PC-3 (cell line): ENCODE results near the gene ZDHHC8. TPM values are rescaled to one million over a fixed set of nuclear protein-coding genes. Genes with fewer than 3 reads are reported as not detected.

Source experiments
- ATAC-seq: fragments of 200-7000 bp; cut with Tn5 transposase; 2 replicates; pipeline ENCODE4 v1.9.1; 2020; ENCODE audit warnings: mild to moderate bottlenecking, moderate library complexity
- BruUV-seq: library from RNA; stranded (reverse); fragments of 400-500 nt; replicated peaks from 2 replicates; lab custom pipeline; 2021; lab: Mats Ljungman, UMichigan
- CTCF ChIA-PET: fragments of 300-600 bp; sonication (Branson Sonifier 250); formaldehyde crosslinking; loops from one replicate; lab custom pipeline; 2022; ENCODE audit warnings: antibody characterized with exemption; lab: Charles Lee
- POLR2A ChIA-PET: fragments of 300-600 bp; sonication (Branson Sonifier 250); formaldehyde crosslinking; loops from one replicate; lab custom pipeline; 2022; ENCODE audit warnings: antibody characterized with exemption; ENCODE audit not compliant: unreplicated experiment; lab: Charles Lee
- DNase-seq: peaks from one replicate; pipeline ENCODE4 v3.0.0-alpha.2; 2015
- H2AFZ ChIP-seq: fragments of 300-600 bp; sonication (generic); 2 replicates; pipeline ENCODE4 v1.6.0; 2016; ENCODE audit warnings: antibody characterized with exemption, low read length
- H3F3A ChIP-seq: fragments of 300-600 bp; sonication (generic); one replicate; pipeline ENCODE4 v1.6.0; 2017; ENCODE audit warnings: antibody characterized with exemption, low read length, control low read depth, mild to moderate bottlenecking; ENCODE audit not compliant: unreplicated experiment
- H3K27ac ChIP-seq: fragments of 300-600 bp; sonication (generic); 2 replicates; pipeline ENCODE4 v1.5.1; 2016; ENCODE audit warnings: mild to moderate bottlenecking, low read length
- H3K27me3 ChIP-seq: fragments of 300-600 bp; sonication (generic); 2 replicates; pipeline ENCODE4 v1.6.1; 2016; ENCODE audit warnings: low read length, mixed read lengths
- H3K36me3 ChIP-seq: fragments of 300-600 bp; sonication (generic); 2 replicates; pipeline ENCODE4 v1.6.1; 2016; ENCODE audit warnings: low read depth, mixed run types, low read length, mixed read lengths
- H3K4me1 ChIP-seq: fragments of 300-600 bp; sonication (generic); 2 replicates; pipeline ENCODE4 v1.5.1; 2016; ENCODE audit warnings: low read length; ENCODE audit not compliant: insufficient read depth
- H3K4me2 ChIP-seq: fragments of 300-600 bp; sonication (generic); 2 replicates; pipeline ENCODE4 v1.6.0; 2016; ENCODE audit warnings: low read length
- H3K4me3 ChIP-seq: fragments of 300-600 bp; sonication (generic); 2 replicates; pipeline ENCODE4 v1.5.1; 2016; ENCODE audit warnings: mild to moderate bottlenecking, low read length, mixed read lengths
- H3K79me2 ChIP-seq: fragments of 300-600 bp; sonication (generic); 2 replicates; pipeline ENCODE4 v1.6.1; 2017; ENCODE audit warnings: low read length, mixed read lengths
- H3K9ac ChIP-seq: fragments of 300-600 bp; sonication (generic); 2 replicates; pipeline ENCODE4 v1.6.0; 2016; ENCODE audit warnings: mild to moderate bottlenecking, low read length
- H3K9me2 ChIP-seq: fragments of 300-600 bp; sonication (generic); replicated peaks from 2 replicates; pipeline ENCODE4 v1.6.1; 2016; ENCODE audit warnings: mixed run types, low read length, mixed read lengths
- H3K9me3 ChIP-seq: fragments of 300-600 bp; sonication (generic); 2 replicates; pipeline ENCODE4 v1.6.1; 2016; ENCODE audit warnings: low read length, mixed read lengths
- H4K20me1 ChIP-seq: fragments of 300-600 bp; sonication (generic); 2 replicates; pipeline ENCODE4 v1.6.1; 2016; ENCODE audit warnings: low read length, mixed read lengths
- EZH2 ChIP-seq: fragments of 300-600 bp; sonication (generic); IDR thresholded peaks from one replicate; pipeline ENCODE4 v1.6.1; 2017; ENCODE audit warnings: antibody characterized with exemption, mild to moderate bottlenecking, low read length; ENCODE audit not compliant: unreplicated experiment
- EZH2phosphoT487 ChIP-seq: fragments of 300-600 bp; sonication (generic); IDR thresholded peaks from 2 replicates; pipeline ENCODE4 v1.6.1; 2018; ENCODE audit warnings: mild to moderate bottlenecking, antibody characterized with exemption, low read length, borderline replicate concordance
- intact Hi-C: fragments of 100-400 bp; cut with micrococcal nuclease; formaldehyde crosslinking; loops from 2 replicates; pipeline ENCODE4 v1.9.0; 2023
- total RNA-seq: library from RNA; depleted of rRNA; stranded (reverse); fragments of >200 nt; gene quantifications from 2 replicates; pipeline ENCODE4 v1.2.3, GENCODE V29; 2014
- TF ChIP-seq, protein P1 (sequence below): fragments of 300-600 bp; sonication (generic); conservative IDR thresholded peaks from 2 replicates; pipeline ENCODE4 v1.5.1; 2017; ENCODE audit warnings: antibody characterized with exemption, low read depth, mild to moderate bottlenecking, low read length

ZDHHC8 gene
- total RNA-seq, 1 experiment from 2014 or later: 24.6 TPM

DNA sequence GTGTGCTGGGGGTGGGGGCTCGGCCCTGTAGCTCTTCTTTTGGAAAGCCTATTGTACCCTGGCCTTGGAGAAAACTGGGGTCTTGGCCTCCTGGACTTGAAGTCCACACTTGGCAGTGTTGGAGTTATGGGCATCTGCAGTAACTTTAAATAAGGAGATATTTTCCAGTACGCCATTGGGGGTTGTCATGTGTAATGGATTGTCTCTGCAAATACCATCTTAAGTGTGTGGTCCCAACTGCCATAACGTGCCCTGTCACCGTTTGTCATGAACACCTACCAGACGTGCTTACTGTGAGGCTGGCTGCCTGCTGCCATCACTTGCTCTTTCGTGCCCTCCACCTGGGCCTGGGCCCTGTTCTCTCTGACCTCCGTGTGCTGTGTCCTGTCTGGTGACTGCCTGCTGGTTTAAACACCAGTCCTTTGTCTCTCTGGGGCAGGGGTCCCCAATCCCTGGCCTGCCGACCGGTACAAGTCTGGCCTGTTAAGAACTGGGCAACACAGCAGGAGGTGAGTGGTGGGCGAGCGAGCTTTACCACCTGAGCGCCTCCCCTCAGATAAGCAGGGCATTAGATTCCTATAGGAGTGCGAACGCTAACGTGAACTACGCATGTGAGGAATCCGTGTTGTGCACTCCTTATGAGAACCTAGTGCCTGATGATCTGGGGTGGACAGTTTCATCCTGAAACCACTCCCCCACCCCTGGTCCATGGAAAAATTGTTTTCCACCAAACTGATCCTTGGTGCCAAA, 3.6 kb upstream of the ZDHHC8 start:
- TF ChIP-seq, protein P1, sequence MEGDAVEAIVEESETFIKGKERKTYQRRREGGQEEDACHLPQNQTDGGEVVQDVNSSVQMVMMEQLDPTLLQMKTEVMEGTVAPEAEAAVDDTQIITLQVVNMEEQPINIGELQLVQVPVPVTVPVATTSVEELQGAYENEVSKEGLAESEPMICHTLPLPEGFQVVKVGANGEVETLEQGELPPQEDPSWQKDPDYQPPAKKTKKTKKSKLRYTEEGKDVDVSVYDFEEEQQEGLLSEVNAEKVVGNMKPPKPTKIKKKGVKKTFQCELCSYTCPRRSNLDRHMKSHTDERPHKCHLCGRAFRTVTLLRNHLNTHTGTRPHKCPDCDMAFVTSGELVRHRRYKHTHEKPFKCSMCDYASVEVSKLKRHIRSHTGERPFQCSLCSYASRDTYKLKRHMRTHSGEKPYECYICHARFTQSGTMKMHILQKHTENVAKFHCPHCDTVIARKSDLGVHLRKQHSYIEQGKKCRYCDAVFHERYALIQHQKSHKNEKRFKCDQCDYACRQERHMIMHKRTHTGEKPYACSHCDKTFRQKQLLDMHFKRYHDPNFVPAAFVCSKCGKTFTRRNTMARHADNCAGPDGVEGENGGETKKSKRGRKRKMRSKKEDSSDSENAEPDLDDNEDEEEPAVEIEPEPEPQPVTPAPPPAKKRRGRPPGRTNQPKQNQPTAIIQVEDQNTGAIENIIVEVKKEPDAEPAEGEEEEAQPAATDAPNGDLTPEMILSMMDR: no peak
- TF ChIP-seq EZH2phosphoT487 (no peak), EZH2 (no peak)
- POLR2A ChIA-PET: no interaction called here
- Histone ChIP-seq H3F3A (no peaks in the 10 kb centered on the region), H3K9ac (no peak overlapping the region), H3K4me1 (peaks cover 7% of the 10 kb centered on the region; the same call in 1 of the 2 replicates), H3K4me2 (no peak overlapping the region), H3K79me2 (peaks cover 18% of the 10 kb centered on the region), H3K9me3 (no peaks in the 10 kb centered on the region), H4K20me1 (no peaks in the 10 kb centered on the region), H3K27me3 (no peaks in the 10 kb centered on the region), H3K9me2 (no peaks in the 10 kb centered on the region), H3K4me3 (no peak overlapping the region), H3K27ac (no peak overlapping the region), H2AFZ (no peak overlapping the region), H3K36me3 (no peaks in the 10 kb centered on the region; the same call in 1 of the 2 replicates)
- ATAC-seq (no peak), DNase-seq (no peak)
- CTCF ChIA-PET: no interaction called here
- intact Hi-C loops: no loop called here
- BruUV-seq: no TSS peak

DNA sequence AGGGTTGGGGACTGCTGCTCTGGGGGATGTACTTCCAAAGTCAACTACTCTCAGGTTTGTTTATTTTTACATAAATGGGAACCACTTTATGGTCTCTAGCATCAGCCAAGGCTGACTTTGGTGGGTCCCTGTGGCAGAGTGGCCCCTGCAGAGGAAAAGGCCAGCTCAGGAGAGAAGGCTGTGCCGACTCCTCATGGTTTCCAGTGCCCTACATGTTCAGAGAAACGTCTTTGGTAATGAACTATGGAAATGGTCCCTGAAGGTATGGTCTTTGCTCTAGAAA, 3.0 kb upstream of the ZDHHC8 start:
- ATAC-seq (no peak), DNase-seq (no peak)
- no TSS peak for BruUV-seq
- peaks cover 21% of the 10 kb centered on the region for H3K79me2 ChIP-seq
- no peak overlapping the region for H3K9ac ChIP-seq
- no peak overlapping the region for H3K4me2 ChIP-seq
- intact Hi-C loops: no loop called here
- no peaks in the 10 kb centered on the region for H4K20me1 ChIP-seq
- H3K9me2 ChIP-seq: no peaks in the 10 kb centered on the region
- ChIA-PET POLR2A (no interaction called here), CTCF (no interaction called here)
- H3K27ac ChIP-seq: no peak overlapping the region
- H3K36me3 ChIP-seq: no peaks in the 10 kb centered on the region; the same call in 1 of the 2 replicates
- H2AFZ ChIP-seq: no peak overlapping the region
- no peaks in the 10 kb centered on the region for H3F3A ChIP-seq
- H3K9me3 ChIP-seq: no peaks in the 10 kb centered on the region
- TF ChIP-seq, protein P1: no peak
- TF ChIP-seq EZH2phosphoT487: no peak
- no peak for TF ChIP-seq EZH2
- H3K27me3 ChIP-seq: no peaks in the 10 kb centered on the region
- H3K4me3 ChIP-seq: no peak overlapping the region
- peaks cover 7% of the 10 kb centered on the region; the same call in 1 of the 2 replicates for H3K4me1 ChIP-seq

DNA sequence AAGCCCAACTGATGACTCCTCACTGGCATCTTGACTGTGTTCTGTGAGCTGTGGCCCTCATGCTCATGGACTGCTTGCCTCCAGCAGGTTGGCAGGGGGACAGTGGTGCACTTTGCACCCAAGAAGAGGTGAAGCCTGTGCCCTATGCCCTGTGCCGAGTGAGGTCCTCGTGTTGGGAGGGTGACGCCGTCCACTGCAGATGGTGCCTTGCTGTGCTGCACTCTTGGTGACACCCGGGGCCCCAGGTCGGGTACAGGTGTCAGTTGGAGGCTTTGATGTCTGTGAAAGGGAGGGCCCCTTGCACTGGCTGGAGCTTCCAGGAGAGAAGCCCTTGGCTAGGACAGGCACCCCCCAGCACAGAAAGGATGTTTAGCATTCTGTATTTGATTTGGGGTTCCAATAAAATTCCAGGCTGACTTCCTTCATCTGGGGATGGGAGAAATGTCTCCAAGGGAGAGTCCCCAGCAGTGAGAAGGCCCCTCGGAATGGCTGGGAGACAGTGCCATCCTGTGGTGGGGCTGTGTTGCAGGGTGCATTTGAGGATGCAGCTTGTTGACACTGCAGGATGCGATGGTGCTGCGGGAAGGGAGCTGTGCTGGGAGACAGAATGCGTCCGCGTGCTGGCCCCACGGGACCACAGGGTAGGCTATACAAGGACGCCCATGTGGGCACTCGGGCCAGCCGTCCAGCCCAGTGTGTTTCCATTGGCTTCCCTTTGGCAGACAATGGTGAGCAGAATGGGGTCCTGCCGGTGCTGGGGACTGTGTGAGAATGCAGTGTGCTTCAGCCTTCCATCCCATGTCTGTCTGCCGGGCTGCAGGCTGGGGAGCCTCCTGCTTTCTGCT, 2.5 kb upstream of the ZDHHC8 start:
- H3K79me2 ChIP-seq: peaks cover 22% of the 10 kb centered on the region
- H3K36me3 ChIP-seq: no peaks in the 10 kb centered on the region; the same call in 1 of the 2 replicates
- no peaks in the 10 kb centered on the region for H3F3A ChIP-seq
- H3K4me3 ChIP-seq: no peak overlapping the region
- no peak for ATAC-seq
- H3K9me2 ChIP-seq: no peaks in the 10 kb centered on the region
- no peak overlapping the region for H3K4me2 ChIP-seq
- no peaks in the 10 kb centered on the region for H3K9me3 ChIP-seq
- peak; percentile 46 for DNase-seq
- ChIA-PET CTCF (interaction anchor here (0.6 to 0.7 kb wide), 2 partner anchors 12 to 47 kb away, joined by 3 read pairs; partner anchors contain the start of gene TRMT2A), POLR2A (no interaction called here)
- no peak for TF ChIP-seq EZH2
- TF ChIP-seq, protein P1: peak; percentile 55
- no peaks in the 10 kb centered on the region for H3K27me3 ChIP-seq
- no peak overlapping the region for H2AFZ ChIP-seq
- H4K20me1 ChIP-seq: no peaks in the 10 kb centered on the region
- no peak overlapping the region for H3K9ac ChIP-seq
- H3K27ac ChIP-seq: no peak overlapping the region
- intact Hi-C loops: no loop called here
- H3K4me1 ChIP-seq: peaks cover 7% of the 10 kb centered on the region; the same call in 1 of the 2 replicates
- BruUV-seq: no TSS peak
